ENCODE results near the gene RHBDF2.

GRCh38 chr17:76427501-76428231 lies 73.6 kb downstream of the RHBDF2 start:
- TF ChIP-seq, protein P1, sequence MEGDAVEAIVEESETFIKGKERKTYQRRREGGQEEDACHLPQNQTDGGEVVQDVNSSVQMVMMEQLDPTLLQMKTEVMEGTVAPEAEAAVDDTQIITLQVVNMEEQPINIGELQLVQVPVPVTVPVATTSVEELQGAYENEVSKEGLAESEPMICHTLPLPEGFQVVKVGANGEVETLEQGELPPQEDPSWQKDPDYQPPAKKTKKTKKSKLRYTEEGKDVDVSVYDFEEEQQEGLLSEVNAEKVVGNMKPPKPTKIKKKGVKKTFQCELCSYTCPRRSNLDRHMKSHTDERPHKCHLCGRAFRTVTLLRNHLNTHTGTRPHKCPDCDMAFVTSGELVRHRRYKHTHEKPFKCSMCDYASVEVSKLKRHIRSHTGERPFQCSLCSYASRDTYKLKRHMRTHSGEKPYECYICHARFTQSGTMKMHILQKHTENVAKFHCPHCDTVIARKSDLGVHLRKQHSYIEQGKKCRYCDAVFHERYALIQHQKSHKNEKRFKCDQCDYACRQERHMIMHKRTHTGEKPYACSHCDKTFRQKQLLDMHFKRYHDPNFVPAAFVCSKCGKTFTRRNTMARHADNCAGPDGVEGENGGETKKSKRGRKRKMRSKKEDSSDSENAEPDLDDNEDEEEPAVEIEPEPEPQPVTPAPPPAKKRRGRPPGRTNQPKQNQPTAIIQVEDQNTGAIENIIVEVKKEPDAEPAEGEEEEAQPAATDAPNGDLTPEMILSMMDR (conservative IDR thresholded peaks at IDR 0.05), result no peak
- TF ChIP-seq EZH2 (IDR thresholded peaks at IDR 0.05; ENCODE audit: low read depth), result no peak

All from PC-9 (cell line).